Measurements from ENCODE around the gene THBS4. TPM values are rescaled to one million over a fixed set of nuclear protein-coding genes. Genes with fewer than 3 reads are reported as not detected.

The THBS4 gene
- total RNA-seq, 1 donor from 2014 or later = 8.8 TPM

DNA sequence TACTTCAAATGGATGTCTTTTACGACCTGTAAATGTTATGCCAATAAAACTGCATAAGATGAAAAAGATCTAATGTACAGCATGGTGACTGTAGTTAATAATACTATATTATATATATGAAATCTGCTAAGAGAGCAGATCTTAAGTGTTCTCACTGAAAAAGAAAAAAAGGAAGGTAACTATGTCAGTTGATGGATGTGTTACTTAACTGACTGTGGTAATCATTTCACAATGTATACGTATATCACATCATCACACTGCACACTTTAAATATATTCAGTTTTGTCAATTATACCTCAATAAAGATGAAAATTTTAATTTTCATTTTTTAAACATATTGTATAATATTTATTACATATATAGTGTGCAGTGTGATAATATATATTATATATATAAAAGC lies 31.9 kb downstream of the THBS4 start:
- TF ChIP-seq, protein P1, sequence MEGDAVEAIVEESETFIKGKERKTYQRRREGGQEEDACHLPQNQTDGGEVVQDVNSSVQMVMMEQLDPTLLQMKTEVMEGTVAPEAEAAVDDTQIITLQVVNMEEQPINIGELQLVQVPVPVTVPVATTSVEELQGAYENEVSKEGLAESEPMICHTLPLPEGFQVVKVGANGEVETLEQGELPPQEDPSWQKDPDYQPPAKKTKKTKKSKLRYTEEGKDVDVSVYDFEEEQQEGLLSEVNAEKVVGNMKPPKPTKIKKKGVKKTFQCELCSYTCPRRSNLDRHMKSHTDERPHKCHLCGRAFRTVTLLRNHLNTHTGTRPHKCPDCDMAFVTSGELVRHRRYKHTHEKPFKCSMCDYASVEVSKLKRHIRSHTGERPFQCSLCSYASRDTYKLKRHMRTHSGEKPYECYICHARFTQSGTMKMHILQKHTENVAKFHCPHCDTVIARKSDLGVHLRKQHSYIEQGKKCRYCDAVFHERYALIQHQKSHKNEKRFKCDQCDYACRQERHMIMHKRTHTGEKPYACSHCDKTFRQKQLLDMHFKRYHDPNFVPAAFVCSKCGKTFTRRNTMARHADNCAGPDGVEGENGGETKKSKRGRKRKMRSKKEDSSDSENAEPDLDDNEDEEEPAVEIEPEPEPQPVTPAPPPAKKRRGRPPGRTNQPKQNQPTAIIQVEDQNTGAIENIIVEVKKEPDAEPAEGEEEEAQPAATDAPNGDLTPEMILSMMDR (conservative IDR thresholded peaks at IDR 0.05) = no peak
- no peak for DNase-seq (ENCODE audit: extremely low spot score, unreplicated experiment)
- peaks cover 5% of the 10 kb centered on the region for H3K9me3 Mint-ChIP-seq
- H3K27me3 Mint-ChIP-seq = peaks cover 2% of the 10 kb centered on the region
- H3K4me1 Mint-ChIP-seq (ENCODE audit: unreplicated experiment) = peaks cover 11% of the 10 kb centered on the region
- peaks cover 7% of the 10 kb centered on the region for H3K36me3 Mint-ChIP-seq
- H3K4me3 Mint-ChIP-seq = no peak overlapping the region
- no peak overlapping the region for H3K27ac Mint-ChIP-seq

DNA sequence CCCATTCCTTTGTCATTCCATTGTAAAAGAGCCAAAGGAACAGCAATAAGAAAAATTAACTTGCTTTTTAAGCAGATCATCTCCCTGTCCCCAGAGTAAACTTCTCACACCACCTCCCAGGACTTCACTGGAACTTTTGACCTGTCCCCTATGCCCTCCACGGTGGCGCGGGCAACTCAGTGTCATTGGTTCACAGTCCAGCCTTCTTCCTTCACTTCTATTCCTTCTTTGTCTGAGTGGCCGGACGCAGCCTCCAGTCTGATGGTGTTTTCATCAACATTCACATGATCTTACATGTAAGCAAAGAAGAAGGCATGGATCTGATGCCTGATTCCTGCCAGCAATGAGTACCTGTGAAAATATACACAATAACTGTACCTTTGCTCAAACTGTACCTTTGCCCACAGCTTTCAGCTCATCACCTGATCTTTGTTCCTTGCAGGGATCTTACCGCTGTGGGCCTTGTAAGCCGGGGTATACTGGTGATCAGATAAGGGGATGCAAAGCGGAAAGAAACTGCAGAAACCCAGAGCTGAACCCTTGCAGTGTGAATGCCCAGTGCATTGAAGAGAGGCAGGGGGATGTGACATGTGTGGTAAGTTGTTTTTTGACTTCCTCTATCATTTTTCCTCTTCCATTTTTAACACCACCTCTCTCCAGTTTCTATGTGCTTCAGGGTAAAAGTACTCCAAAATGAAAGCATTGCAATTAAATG lies 32.5 kb downstream of the THBS4 start:
- peaks cover 7% of the 10 kb centered on the region for H3K36me3 Mint-ChIP-seq
- peaks cover 2% of the 10 kb centered on the region for H3K27me3 Mint-ChIP-seq
- DNase-seq (ENCODE audit: extremely low spot score, unreplicated experiment) = no peak
- H3K27ac Mint-ChIP-seq = no peak overlapping the region
- TF ChIP-seq, protein P1 (conservative IDR thresholded peaks at IDR 0.05) = no peak
- H3K4me3 Mint-ChIP-seq = no peak overlapping the region
- H3K9me3 Mint-ChIP-seq = peaks cover 5% of the 10 kb centered on the region
- peaks cover 11% of the 10 kb centered on the region for H3K4me1 Mint-ChIP-seq (ENCODE audit: unreplicated experiment)

DNA sequence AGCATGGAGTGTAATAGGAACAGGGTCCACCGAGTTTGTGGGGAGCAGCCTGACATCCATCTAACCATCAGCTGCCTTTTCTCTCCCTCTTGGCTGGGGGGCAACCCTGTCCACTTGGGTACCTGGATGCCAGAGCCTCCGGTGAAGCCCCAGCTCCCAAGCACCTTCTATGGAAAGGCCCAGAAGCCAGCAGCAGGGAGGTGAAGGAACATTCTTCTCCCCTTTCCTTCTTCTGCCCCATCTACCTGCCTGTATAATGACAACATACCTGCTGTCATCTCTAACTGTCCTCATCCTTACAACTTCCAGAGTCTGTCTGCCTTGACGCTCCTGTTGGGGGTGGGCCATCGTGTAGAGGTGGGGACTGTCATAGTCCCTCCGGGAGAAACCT lies 33.1 kb downstream of the THBS4 start:
- TF ChIP-seq, protein P1 (conservative IDR thresholded peaks at IDR 0.05) = no peak
- peaks cover 11% of the 10 kb centered on the region for H3K4me1 Mint-ChIP-seq (ENCODE audit: unreplicated experiment)
- H3K9me3 Mint-ChIP-seq = peaks cover 5% of the 10 kb centered on the region
- H3K27me3 Mint-ChIP-seq = peaks cover 2% of the 10 kb centered on the region
- no peak for DNase-seq (ENCODE audit: extremely low spot score, unreplicated experiment)
- no peak overlapping the region for H3K27ac Mint-ChIP-seq
- peaks cover 7% of the 10 kb centered on the region for H3K36me3 Mint-ChIP-seq
- H3K4me3 Mint-ChIP-seq = no peak overlapping the region

DNA sequence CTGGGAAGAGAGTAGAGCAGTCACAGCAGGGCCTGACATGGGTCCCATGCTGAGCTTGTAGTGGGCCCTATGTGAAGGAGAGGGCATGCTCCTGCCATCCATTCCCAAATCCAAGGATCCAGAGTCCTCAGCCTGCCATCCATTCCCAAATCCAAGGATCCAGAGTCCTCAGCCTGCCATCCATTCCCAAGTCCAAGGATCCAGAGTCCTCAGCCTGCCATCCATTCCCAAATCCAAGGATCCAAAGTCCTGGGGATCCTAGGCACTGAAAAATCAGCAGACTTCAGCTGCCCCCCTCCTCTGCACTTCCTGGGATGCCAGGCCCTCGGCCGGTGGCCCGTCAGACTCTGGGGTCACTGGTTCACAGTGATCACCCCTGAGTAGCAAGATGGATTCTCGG lies 33.6 kb downstream of the THBS4 start:
- Mint-ChIP-seq H3K9me3 (peaks cover under 1% of the 10 kb centered on the region), H3K4me1 (ENCODE audit: unreplicated experiment) (peaks cover 11% of the 10 kb centered on the region), H3K27me3 (peaks cover 2% of the 10 kb centered on the region), H3K27ac (no peak overlapping the region), H3K4me3 (no peak overlapping the region), H3K36me3 (peaks cover 7% of the 10 kb centered on the region)
- TF ChIP-seq, protein P1 (conservative IDR thresholded peaks at IDR 0.05) = no peak
- no peak for DNase-seq (ENCODE audit: extremely low spot score, unreplicated experiment)

DNA sequence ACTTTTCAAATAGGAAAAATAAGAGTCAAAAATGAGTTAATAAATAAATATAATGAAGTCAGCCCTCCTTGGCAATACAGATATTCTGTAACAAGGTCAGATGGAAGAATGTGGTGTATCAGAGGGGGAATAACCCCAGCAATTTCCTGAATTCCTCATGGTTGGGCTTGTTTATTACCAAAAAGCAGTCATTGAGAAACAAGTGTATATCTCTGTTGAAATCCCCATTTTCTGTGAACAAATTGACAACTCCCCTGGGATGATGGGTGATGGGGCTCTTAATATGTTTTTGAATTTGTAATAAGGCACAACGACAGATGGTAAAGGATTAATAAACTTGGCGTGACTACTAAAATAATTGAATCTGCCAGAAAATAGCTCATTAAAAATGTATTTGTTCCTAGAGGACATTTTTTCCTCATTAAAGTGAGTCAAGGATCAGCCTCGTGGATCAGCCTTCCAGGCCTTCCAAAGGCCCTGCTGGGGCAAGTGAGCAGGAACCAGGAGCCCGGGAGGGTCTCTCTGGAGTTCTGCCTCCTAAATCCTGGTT lies 34.2 kb downstream of the THBS4 start:
- Mint-ChIP-seq H3K27ac (no peak overlapping the region), H3K36me3 (peaks cover 7% of the 10 kb centered on the region), H3K4me3 (no peak overlapping the region), H3K9me3 (no peaks in the 10 kb centered on the region), H3K4me1 (ENCODE audit: unreplicated experiment) (peaks cover 11% of the 10 kb centered on the region), H3K27me3 (peaks cover 2% of the 10 kb centered on the region)
- no peak for DNase-seq (ENCODE audit: extremely low spot score, unreplicated experiment)
- TF ChIP-seq, protein P1 (conservative IDR thresholded peaks at IDR 0.05) = no peak
